Activated CD4-positive, alpha-beta memory T cell treated with anti-CD3 and anti-CD28 coated beads for 36 hours (primary cell): ENCODE results near the gene MYO10. TPM values are rescaled to one million over a fixed set of nuclear protein-coding genes. Genes with fewer than 3 reads are reported as not detected.

Experiments
- CTCF ChIA-PET: fragments of 350-600 bp; sonication (Branson Sonifier 250); formaldehyde crosslinking; loops from one replicate; lab custom pipeline; 2021; ENCODE audit warnings: antibody characterized with exemption, inconsistent platforms; lab: Charles Lee
- POLR2A ChIA-PET: fragments of 350-600 bp; sonication (Branson Sonifier 250); formaldehyde crosslinking; loops from one replicate; lab custom pipeline; 2021; ENCODE audit warnings: antibody characterized with exemption; lab: Charles Lee
- DNase-seq: peaks from one replicate; pipeline ENCODE4 v3.0.0-alpha.2; 2020
- H3K27ac Mint-ChIP-seq: one replicate; pipeline ENCODE4 v1.8.0; 2021; ENCODE audit warnings: mixed read lengths
- H3K27me3 Mint-ChIP-seq: one replicate; pipeline ENCODE4 v1.8.0; 2021; ENCODE audit warnings: mixed read lengths
- H3K36me3 Mint-ChIP-seq: one replicate; pipeline ENCODE4 v1.8.0; 2021; ENCODE audit warnings: mixed read lengths
- H3K4me1 Mint-ChIP-seq: one replicate; pipeline ENCODE4 v1.8.0; 2021; ENCODE audit warnings: low read depth, mixed read lengths
- H3K4me3 Mint-ChIP-seq: one replicate; pipeline ENCODE4 v1.8.0; 2021; ENCODE audit warnings: mild to moderate bottlenecking, mixed read lengths
- H3K9me3 Mint-ChIP-seq: one replicate; pipeline ENCODE4 v1.8.0; 2021; ENCODE audit warnings: mixed read lengths
- intact Hi-C: fragments of 100-400 bp; cut with micrococcal nuclease; formaldehyde crosslinking; loops from one replicate; pipeline ENCODE4 v1.15.1; 2023
- total RNA-seq, 2 experiments: library from RNA; stranded (reverse); gene quantifications; one replicate each; pipeline ENCODE4 v1.2.3, GENCODE V29; 2021

Gene MYO10
- total RNA-seq, 2 experiments from 2014 or later, result 0.21 to 0.34 TPM

DNA sequence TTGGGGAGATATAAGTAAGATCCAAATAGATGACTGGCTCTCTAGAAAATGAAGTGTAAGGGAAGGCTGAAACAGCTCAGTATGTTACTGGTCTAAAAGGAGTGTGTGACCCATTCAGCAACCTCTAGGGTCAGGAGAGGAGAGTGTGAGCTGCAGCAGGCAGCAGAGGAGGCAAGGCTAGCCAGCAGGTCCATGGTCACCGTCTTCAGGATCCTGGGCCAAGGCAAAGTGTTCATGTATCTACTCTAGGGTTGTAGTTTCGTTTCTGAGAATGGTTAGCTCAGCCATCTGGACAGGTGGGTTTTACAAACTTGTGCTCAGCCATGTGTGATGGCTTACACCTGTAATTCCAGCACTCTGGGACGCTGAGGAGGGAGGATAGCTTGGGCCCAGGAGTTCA is 13.7 kb downstream of the MYO10 start:
- CTCF ChIA-PET, result interaction anchor here (0.6 kb wide), 1 partner anchor 18 kb away, joined by 4 read pairs; no protein-coding TSS in a partner anchor
- Mint-ChIP-seq H3K27me3 (no peaks in the 10 kb centered on the region), H3K36me3 (no peaks in the 10 kb centered on the region), H3K4me3 (no peak overlapping the region), H3K4me1 (no peaks in the 10 kb centered on the region), H3K27ac (no peak overlapping the region), H3K9me3 (no peaks in the 10 kb centered on the region)
- no peak for DNase-seq
- intact Hi-C loops, result no loop called here
- POLR2A ChIA-PET, result no interaction called here

DNA sequence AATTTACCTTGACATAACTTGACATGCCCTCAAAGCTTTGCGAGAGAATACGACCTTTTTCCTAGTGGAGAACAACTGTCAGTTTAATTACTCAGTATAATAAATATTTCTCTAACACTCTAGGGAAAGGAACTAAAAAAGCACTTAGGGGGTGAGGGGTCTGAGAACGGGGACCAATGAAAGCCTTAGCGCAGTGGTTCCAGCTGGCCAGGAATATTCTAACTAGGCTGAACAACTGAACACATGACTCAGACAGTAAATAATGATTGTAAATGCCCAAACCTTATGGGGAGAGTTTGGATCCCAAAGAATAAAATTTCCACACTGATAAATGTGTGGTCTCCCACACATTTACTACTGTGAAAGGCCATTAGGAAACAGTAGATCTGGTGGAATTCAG is 14.9 kb downstream of the MYO10 start:
- Mint-ChIP-seq H3K9me3 (no peaks in the 10 kb centered on the region), H3K4me3 (no peak overlapping the region), H3K36me3 (no peaks in the 10 kb centered on the region), H3K27me3 (no peaks in the 10 kb centered on the region), H3K4me1 (no peaks in the 10 kb centered on the region), H3K27ac (no peak overlapping the region)
- ChIA-PET CTCF (no interaction called here), POLR2A (no interaction called here)
- intact Hi-C loops, result no loop called here
- DNase-seq, result no peak

DNA sequence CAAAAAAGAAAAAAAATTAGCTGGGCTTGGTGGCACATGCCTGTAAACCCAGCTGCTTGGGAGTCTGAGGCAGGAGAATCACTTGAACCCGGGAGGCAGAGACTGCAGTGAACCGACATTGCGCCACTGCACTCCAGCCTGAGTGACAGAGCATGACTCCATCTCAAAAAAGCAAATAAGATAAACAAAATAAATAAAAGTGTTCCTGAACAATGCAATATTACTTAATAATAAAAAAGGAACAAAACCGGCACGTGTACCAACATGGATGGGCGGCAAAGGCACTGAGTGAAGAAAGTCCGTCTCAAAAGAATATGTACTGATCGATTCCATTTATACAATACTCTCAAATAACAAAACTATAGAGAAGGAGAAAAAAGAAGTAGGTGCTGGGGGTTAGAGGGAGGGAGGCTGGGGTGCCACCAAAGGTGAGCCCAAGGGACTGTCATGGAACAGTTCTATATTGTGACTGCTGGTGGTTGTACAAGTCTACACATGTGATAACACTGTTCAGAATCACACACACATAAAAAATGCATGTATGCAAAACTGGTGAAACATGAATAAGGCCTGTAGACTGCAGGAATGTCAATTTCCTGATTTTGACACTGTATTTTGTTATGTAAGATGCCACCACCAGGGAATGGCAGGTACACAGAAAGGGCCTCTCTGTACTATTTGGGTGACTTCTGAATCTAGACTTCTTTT is 15.8 kb downstream of the MYO10 start:
- intact Hi-C loops, result no loop called here
- no peak overlapping the region for H3K27ac Mint-ChIP-seq

DNA sequence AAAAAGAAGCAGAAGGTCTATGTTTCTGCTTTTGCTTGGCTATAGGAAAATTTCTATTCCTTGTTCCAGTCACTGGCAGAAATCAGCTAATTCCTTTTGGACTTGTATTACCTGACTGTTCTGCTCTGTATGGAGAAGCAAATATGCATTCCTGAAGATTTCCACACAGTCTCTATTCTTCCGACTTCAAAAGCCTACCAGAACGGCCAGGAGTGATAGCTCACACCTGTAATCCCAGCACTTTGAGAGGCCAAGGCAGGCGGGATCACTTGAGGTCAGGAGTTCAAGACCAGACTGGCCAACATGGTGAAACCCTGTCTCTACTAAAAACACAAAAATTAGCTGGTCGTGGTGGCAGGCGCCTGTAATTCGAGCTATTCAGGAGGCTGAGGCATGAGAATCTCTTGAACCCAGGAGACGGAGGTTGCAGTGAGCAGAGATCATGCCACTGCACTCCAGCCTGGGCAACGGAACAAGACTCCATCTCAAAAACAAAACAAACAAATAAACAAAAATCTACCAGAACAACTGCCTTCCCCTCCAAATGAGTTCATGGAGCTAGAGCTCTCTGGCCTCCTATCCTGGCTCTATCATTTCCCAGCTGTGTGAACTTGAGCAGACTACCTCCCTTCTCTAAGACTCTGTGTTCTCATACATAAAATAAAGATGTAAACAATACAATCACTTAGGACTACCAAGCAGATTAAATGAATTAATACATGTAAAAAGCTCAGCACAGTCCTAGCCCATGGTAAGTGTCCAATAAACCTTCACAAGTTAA is 17.0 kb downstream of the MYO10 start:
- H3K9me3 Mint-ChIP-seq, result no peaks in the 10 kb centered on the region
- no peaks in the 10 kb centered on the region for H3K27me3 Mint-ChIP-seq
- H3K36me3 Mint-ChIP-seq, result no peaks in the 10 kb centered on the region
- no peak overlapping the region for H3K27ac Mint-ChIP-seq
- H3K4me3 Mint-ChIP-seq, result no peak overlapping the region
- ChIA-PET CTCF (no interaction called here), POLR2A (no interaction called here)
- intact Hi-C loops, result no loop called here
- no peaks in the 10 kb centered on the region for H3K4me1 Mint-ChIP-seq
- no peak for DNase-seq

More for the DNA sequence above, 15.8 kb downstream of the MYO10 start:
- H3K27me3 Mint-ChIP-seq, result no peaks in the 10 kb centered on the region
- H3K36me3 Mint-ChIP-seq, result no peaks in the 10 kb centered on the region
- H3K4me3 Mint-ChIP-seq, result no peak overlapping the region
- DNase-seq, result no peak
- ChIA-PET CTCF (no interaction called here), POLR2A (no interaction called here)
- no peaks in the 10 kb centered on the region for H3K4me1 Mint-ChIP-seq
- no peaks in the 10 kb centered on the region for H3K9me3 Mint-ChIP-seq

DNA sequence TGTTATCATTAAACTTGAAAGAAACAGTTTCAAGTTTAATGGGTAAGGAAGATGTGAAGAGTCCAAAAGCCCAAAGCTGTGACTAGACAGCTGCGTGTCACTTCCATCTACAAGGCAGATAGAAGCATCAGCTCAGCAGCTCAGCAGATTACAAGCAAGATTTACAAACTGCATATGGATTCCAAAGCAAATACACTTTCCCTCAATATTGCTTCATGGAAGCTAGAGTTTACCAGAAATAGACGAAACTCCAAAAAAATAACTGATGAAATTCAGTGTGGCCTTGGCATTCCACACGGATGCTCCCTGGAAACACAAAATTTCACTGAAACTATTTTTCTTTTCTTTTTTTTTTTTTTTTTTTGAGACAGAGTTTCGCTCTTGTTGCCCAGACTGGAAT is 17.9 kb downstream of the MYO10 start:
- Mint-ChIP-seq H3K9me3 (no peaks in the 10 kb centered on the region), H3K4me1 (no peaks in the 10 kb centered on the region), H3K27ac (no peak overlapping the region), H3K27me3 (no peaks in the 10 kb centered on the region), H3K4me3 (no peak overlapping the region), H3K36me3 (no peaks in the 10 kb centered on the region)
- ChIA-PET CTCF (no interaction called here), POLR2A (no interaction called here)
- DNase-seq, result no peak
- intact Hi-C loops, result no loop called here

DNA sequence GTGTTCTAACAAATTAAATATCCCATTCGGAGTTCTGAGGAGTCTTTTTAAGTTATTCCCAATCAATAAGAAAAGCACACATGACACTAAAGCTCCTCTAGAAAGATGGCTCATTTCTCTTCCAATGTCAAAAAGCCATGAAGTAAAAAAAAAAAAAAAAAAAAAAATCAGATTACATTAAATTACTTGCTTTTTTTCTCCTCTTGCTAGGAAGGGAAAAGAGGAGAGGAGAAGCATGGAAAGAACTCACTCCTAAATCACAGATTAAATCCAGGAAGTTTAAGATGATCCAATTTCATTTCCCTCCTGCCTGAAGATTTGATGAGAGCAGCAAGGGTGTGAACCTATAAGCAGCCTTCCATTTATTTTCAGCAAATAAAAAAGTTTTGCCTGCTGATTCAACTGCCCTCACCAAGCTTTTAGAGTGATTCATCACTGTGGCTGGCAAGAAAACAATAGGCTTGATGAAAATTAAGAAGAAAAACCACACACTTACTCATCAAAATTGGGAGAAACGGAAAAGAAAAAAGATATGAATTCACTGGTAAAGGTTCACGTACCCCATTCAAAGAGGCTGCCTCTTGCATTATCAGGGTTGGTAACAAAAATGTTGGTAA is 19.7 kb downstream of the MYO10 start:
- POLR2A ChIA-PET, result no interaction called here
- CTCF ChIA-PET, result interaction anchor here (0.6 kb wide), 1 partner anchor 52 kb away, joined by 4 read pairs; no protein-coding TSS in a partner anchor
- intact Hi-C loops, result no loop called here
- no peaks in the 10 kb centered on the region for H3K4me1 Mint-ChIP-seq
- H3K27me3 Mint-ChIP-seq, result no peaks in the 10 kb centered on the region
- H3K27ac Mint-ChIP-seq, result no peak overlapping the region
- no peak for DNase-seq
- H3K4me3 Mint-ChIP-seq, result no peak overlapping the region
- no peaks in the 10 kb centered on the region for H3K36me3 Mint-ChIP-seq
- H3K9me3 Mint-ChIP-seq, result no peaks in the 10 kb centered on the region

DNA sequence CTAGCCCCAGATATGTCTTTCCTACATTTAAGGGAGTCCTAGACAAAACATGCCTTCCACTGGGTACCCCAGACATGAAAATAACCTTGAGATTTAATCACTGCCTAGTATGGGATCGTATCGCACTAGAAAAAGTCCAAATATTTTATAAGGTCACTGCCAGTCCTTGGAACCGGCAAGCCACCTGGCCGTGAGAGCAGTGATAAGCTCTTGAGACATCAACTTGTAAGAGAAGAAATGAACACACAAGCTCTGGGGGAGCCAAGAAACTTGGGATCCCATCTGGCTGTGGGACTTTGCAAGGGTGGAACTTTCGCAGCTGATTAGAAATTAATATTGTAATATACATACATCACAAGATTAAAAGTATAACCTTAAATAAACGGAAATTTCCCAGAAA is 21.5 kb downstream of the MYO10 start:
- intact Hi-C loops, result no loop called here
- Mint-ChIP-seq H3K36me3 (no peaks in the 10 kb centered on the region), H3K27ac (no peak overlapping the region), H3K9me3 (no peaks in the 10 kb centered on the region), H3K27me3 (no peaks in the 10 kb centered on the region), H3K4me3 (no peak overlapping the region), H3K4me1 (no peaks in the 10 kb centered on the region)
- ChIA-PET POLR2A (no interaction called here), CTCF (no interaction called here)
- DNase-seq, result no peak

DNA sequence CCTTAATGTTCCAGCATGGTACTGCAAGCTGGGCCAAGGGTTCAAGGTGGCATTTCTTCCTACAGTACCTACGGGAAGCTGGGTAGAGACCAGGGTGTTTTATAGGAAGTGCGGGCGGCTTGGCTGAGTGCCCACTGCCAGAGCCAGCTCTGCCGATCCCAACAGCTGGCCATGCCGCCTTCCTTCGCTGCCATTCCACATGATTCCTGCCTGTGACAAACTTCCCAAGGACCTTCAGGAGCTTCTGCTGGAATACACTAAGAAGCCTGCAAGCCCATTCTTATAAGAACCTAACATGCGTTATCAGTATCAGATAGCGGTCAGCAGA is 22.0 kb downstream of the MYO10 start:
- Mint-ChIP-seq H3K27ac (no peak overlapping the region), H3K27me3 (no peaks in the 10 kb centered on the region), H3K4me3 (no peak overlapping the region), H3K36me3 (no peaks in the 10 kb centered on the region), H3K4me1 (no peaks in the 10 kb centered on the region), H3K9me3 (no peaks in the 10 kb centered on the region)
- CTCF ChIA-PET, result no interaction called here
- POLR2A ChIA-PET, result no interaction called here
- no peak for DNase-seq
- intact Hi-C loops, result no loop called here

DNA sequence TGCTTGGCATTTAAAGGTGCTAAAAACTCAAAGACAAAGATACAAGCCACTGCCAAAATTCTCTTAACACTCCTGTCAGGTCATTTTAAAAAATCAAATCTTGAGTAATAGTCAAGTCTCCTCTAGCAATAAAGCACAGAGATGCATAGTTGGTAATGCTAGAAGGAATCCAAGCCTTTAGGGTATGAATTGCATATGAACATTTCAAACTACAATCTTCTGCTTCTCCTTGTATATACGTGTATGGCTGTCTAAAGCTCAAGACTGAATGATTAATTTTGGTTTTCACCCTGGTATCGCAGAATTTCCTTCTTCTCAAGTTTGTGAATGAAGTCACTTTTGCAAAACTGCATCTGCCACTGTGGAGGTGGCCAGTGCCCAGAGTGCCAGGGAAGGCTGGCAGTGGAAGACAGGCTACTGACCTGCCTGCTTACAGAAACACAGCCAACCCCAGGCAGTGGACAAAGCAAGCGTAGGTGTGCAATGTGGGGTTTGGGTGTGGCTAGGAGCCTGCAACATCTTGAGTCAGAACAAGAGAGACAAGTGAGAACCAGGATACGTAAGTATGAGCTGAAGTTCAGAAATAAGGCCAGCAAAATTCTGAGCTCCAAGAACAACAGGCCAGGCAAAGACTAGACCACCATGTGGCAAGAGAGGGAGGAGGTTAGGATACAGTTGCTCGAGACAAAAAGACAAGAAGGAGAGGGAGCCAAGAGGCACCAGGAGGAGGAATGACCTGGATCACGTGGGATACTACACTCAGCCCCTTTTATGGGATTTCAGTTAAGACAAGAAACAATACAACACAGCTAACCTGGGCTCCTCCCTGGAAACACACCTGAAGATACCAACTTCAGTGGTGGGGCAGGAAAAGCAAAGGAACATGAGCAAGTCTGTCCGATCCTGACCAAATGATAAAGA is 22.6 kb downstream of the MYO10 start:
- no peak overlapping the region for H3K4me3 Mint-ChIP-seq
- no peaks in the 10 kb centered on the region for H3K36me3 Mint-ChIP-seq
- CTCF ChIA-PET, result no interaction called here
- H3K9me3 Mint-ChIP-seq, result no peaks in the 10 kb centered on the region
- no peaks in the 10 kb centered on the region for H3K27me3 Mint-ChIP-seq
- POLR2A ChIA-PET, result interaction anchor here (0.6 kb wide), 1 partner anchor 817 kb away, joined by 4 read pairs; no protein-coding TSS in a partner anchor
- no peak for DNase-seq
- no peak overlapping the region for H3K27ac Mint-ChIP-seq
- no peaks in the 10 kb centered on the region for H3K4me1 Mint-ChIP-seq
- intact Hi-C loops, result no loop called here

DNA sequence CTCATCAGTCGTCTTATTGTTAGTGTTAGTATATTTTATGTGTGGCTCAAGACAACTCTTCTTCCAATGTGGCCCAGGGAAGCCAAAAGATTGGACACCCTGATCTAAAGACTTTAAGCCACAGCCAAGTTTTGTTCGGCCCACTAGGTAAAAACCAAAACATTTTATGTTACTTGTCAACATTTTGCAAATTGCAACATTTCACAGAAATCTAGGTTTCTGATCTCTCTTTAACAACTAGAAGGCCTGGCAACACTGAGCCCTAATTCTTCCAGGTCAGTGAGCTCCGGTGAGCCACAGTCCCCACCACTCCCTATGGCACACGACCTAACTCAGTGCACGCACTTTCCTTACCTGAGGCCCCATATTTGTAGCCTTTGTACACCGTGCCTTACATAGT is 24.0 kb downstream of the MYO10 start:
- no peak for DNase-seq
- Mint-ChIP-seq H3K4me1 (no peaks in the 10 kb centered on the region), H3K27ac (no peak overlapping the region), H3K36me3 (no peaks in the 10 kb centered on the region), H3K9me3 (no peaks in the 10 kb centered on the region), H3K4me3 (no peak overlapping the region), H3K27me3 (no peaks in the 10 kb centered on the region)
- CTCF ChIA-PET, result no interaction called here
- intact Hi-C loops, result no loop called here
- POLR2A ChIA-PET, result no interaction called here

DNA sequence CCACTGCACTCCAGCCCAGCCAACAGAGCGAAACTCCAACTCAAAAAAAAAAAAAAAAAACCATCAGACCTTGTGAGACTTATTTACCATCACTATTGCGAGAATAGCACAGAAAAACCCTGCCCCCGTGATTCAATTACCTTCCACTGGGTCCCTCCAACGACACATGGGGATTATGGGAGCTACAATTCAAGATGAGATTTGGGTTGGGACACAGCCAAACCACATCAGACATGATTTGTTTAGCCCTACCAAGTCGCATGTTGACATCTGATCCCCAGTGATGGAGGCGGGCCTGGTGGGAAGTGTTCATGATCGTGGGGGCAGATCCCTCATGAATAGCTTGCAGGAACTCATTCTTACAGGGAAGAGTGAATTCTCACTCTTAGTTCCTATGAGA is 26.6 kb downstream of the MYO10 start:
- intact Hi-C loops, result no loop called here
- no peaks in the 10 kb centered on the region for H3K36me3 Mint-ChIP-seq

DNA sequence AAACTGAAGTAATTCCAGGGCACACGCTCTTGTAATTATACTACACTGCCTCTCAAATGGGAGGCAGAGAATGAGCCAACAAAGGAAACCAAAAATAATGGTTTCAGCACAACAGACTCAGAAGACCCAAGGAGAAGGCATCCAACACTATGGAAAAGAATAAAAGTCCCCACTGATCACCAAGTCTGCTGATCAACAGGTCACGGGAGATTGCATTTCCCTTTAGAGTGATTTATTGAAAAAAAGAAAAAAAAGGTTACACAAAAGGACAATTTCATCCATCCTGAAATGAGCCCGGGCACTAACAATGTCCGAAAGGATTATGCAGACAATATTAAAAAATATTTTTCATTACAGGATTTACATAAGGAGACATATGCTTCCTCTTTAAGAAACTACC is 28.8 kb downstream of the MYO10 start:
- intact Hi-C loops, result no loop called here
- CTCF ChIA-PET, result no interaction called here

More for the DNA sequence above, 26.6 kb downstream of the MYO10 start:
- H3K4me1 Mint-ChIP-seq, result no peaks in the 10 kb centered on the region
- POLR2A ChIA-PET, result no interaction called here
- H3K27me3 Mint-ChIP-seq, result no peaks in the 10 kb centered on the region
- H3K9me3 Mint-ChIP-seq, result no peaks in the 10 kb centered on the region
- no peak overlapping the region for H3K4me3 Mint-ChIP-seq
- no peak for DNase-seq
- CTCF ChIA-PET, result no interaction called here
- no peak overlapping the region for H3K27ac Mint-ChIP-seq

More for the DNA sequence above, 28.8 kb downstream of the MYO10 start:
- H3K9me3 Mint-ChIP-seq, result no peaks in the 10 kb centered on the region
- no peak for DNase-seq
- POLR2A ChIA-PET, result no interaction called here
- H3K4me3 Mint-ChIP-seq, result no peak overlapping the region
- no peak overlapping the region for H3K27ac Mint-ChIP-seq
- no peaks in the 10 kb centered on the region for H3K36me3 Mint-ChIP-seq
- H3K4me1 Mint-ChIP-seq, result no peaks in the 10 kb centered on the region
- no peaks in the 10 kb centered on the region for H3K27me3 Mint-ChIP-seq
